ENCODE data around the gene KIF25. TPM values are rescaled to one million over a fixed set of nuclear protein-coding genes. Genes with fewer than 3 reads are reported as not detected.

KIF25 gene
- total and polyA plus RNA-seq, 8 donors, result 0.31 to 0.37 (median 0.33) TPM; not detected in 5

DNA sequence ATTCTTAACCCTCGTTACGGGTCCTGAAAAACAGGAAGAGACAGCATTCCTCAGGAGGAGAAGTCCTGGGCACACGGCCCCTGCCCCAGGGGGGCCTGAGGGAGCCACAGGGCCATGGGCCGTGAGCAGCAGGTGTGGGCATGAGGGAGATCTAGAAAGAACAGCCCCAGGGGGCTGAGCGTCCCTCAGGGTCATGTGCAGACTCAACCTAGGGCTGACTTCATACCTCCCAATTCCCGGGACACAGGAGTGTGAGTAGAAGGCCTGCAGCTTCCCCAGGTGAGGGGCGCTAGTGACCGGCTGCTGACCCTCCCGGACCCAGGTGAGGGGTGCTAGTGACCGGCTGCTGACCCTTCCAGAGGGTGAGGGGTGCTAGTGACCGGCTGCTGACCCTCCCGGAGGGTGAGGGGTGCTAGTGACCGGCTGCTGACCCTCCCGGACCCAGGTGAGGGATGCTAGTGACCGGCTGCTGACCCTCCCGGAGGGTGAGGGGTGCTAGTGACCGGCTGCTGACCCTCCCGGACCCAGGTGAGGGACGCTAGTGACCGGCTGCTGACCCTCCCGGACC is 46.5 kb downstream of the KIF25 start:
- H3K27me3 ChIP-seq, result no peaks in the 10 kb centered on the region
- 89 to 96% (median 93%) methylated on average over 10 to 21 of the region's 21 CpGs for WGBS, 5 donors
- no peaks in the 10 kb centered on the region for H3K36me3 ChIP-seq
- TF ChIP-seq, protein P1, sequence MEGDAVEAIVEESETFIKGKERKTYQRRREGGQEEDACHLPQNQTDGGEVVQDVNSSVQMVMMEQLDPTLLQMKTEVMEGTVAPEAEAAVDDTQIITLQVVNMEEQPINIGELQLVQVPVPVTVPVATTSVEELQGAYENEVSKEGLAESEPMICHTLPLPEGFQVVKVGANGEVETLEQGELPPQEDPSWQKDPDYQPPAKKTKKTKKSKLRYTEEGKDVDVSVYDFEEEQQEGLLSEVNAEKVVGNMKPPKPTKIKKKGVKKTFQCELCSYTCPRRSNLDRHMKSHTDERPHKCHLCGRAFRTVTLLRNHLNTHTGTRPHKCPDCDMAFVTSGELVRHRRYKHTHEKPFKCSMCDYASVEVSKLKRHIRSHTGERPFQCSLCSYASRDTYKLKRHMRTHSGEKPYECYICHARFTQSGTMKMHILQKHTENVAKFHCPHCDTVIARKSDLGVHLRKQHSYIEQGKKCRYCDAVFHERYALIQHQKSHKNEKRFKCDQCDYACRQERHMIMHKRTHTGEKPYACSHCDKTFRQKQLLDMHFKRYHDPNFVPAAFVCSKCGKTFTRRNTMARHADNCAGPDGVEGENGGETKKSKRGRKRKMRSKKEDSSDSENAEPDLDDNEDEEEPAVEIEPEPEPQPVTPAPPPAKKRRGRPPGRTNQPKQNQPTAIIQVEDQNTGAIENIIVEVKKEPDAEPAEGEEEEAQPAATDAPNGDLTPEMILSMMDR (IDR thresholded peaks at IDR 0.05), result no peak
- TF ChIP-seq EP300 (IDR thresholded peaks at IDR 0.05), result no peak
- no peak for TF ChIP-seq POLR2A (IDR thresholded peaks at IDR 0.05)
- no peak for TF ChIP-seq POLR2AphosphoS5 (IDR thresholded peaks at IDR 0.05)
- no peak overlapping the region for H3K4me3 ChIP-seq
- DNase-seq, result no peak
- no peak overlapping the region for H3K27ac ChIP-seq
- H3K9me3 ChIP-seq, result peaks cover 8 to 30% (median 22%) of the 10 kb centered on the region in 4 donors
- intact Hi-C loops (cut with DNase I; ENCODE audit: low total_unique reads), result no loop called here
- peaks cover 0 to 9% (median 4%) of the 10 kb centered on the region in 4 donors for H3K4me1 ChIP-seq

DNA sequence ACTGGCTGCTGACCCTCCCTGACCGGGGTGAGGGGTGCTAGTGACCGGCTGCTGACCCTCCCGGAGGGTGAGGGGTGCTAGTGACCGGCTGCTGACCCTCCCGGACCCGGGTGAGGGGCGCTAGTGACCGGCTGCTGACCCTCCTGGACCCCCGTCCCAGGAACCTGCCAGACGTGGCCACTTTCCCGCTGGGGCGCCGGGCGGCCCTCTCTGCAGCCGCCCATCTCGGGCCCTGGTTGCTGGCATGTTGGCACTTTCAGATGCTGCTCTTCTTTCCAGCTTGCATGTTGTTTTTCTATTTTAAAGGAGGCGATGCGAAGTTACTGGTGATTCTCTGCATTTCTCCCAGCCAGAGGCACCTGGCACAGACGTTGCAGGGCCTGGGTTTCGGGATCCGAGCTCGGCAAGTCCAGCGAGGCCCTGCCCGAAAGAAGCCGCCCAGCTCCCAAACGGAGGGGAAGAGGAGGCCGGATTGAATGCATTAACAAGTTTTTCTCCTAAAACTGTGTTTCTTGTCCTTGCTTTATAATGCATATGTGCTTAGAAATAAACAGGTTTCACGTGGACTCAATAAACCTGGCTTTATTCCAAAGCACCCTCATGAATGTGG is 47.2 kb downstream of the KIF25 start:
- no peak overlapping the region for H3K27ac ChIP-seq
- WGBS, 5 donors, result 91 to 94% (median 93%) methylated on average over 22 to 28 of the region's 28 CpGs
- no peak overlapping the region for H3K4me3 ChIP-seq
- peaks cover 0 to 9% (median 4%) of the 10 kb centered on the region in 4 donors for H3K4me1 ChIP-seq
- no peak for DNase-seq
- no peaks in the 10 kb centered on the region for H3K27me3 ChIP-seq
- peaks cover 5 to 23% (median 15%) of the 10 kb centered on the region in 4 donors for H3K9me3 ChIP-seq
- intact Hi-C loops (cut with DNase I; ENCODE audit: low total_unique reads), result no loop called here
- TF ChIP-seq, protein P1 (IDR thresholded peaks at IDR 0.05), result no peak
- no peak for TF ChIP-seq POLR2AphosphoS5 (IDR thresholded peaks at IDR 0.05)
- no peak for TF ChIP-seq POLR2A (IDR thresholded peaks at IDR 0.05)
- no peak for TF ChIP-seq EP300 (IDR thresholded peaks at IDR 0.05)
- no peaks in the 10 kb centered on the region for H3K36me3 ChIP-seq

DNA sequence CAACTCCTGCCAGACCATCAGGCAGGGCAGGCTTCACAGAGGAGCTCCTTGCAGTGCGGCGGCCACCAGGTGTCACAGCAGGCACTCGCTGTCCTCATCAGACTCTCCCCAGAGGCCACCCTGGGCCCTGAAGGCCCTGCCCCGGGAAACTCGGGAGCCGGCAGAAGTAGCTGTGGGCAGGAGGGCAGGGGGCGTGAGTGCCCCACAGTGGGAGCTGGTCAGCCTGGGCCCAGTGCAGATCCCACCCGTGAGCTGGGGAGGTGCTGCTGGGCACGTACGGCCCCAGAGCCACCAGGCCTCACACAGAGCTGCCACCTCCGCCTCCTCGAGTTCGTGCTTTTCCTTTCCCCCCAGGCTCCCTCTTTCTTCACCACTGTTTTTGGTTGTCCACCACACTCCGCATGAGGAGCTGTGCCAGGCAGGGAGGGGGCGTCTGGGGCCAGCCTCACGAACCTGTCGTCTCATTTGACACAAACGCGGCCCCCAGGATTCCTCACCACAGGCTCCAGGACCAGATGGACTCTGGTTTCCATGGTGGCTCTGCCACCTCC is 47.7 kb downstream of the KIF25 start:
- 88 to 92% (median 90%) methylated on average over 16 to 19 of the region's 19 CpGs for WGBS, 5 donors
- TF ChIP-seq POLR2A (IDR thresholded peaks at IDR 0.05) (no peak), POLR2AphosphoS5 (IDR thresholded peaks at IDR 0.05) (no peak), EP300 (IDR thresholded peaks at IDR 0.05) (no peak)
- TF ChIP-seq, protein P1 (IDR thresholded peaks at IDR 0.05), result no peak
- peaks cover 0 to 9% (median 4%) of the 10 kb centered on the region in 4 donors for H3K4me1 ChIP-seq
- H3K9me3 ChIP-seq, result peaks cover 0 to 17% (median 9%) of the 10 kb centered on the region in 4 donors
- intact Hi-C loops (cut with DNase I; ENCODE audit: low total_unique reads), result no loop called here
- DNase-seq, result no peak
- no peak overlapping the region for H3K27ac ChIP-seq
- no peaks in the 10 kb centered on the region for H3K36me3 ChIP-seq
- no peak overlapping the region for H3K4me3 ChIP-seq
- no peaks in the 10 kb centered on the region for H3K27me3 ChIP-seq

DNA sequence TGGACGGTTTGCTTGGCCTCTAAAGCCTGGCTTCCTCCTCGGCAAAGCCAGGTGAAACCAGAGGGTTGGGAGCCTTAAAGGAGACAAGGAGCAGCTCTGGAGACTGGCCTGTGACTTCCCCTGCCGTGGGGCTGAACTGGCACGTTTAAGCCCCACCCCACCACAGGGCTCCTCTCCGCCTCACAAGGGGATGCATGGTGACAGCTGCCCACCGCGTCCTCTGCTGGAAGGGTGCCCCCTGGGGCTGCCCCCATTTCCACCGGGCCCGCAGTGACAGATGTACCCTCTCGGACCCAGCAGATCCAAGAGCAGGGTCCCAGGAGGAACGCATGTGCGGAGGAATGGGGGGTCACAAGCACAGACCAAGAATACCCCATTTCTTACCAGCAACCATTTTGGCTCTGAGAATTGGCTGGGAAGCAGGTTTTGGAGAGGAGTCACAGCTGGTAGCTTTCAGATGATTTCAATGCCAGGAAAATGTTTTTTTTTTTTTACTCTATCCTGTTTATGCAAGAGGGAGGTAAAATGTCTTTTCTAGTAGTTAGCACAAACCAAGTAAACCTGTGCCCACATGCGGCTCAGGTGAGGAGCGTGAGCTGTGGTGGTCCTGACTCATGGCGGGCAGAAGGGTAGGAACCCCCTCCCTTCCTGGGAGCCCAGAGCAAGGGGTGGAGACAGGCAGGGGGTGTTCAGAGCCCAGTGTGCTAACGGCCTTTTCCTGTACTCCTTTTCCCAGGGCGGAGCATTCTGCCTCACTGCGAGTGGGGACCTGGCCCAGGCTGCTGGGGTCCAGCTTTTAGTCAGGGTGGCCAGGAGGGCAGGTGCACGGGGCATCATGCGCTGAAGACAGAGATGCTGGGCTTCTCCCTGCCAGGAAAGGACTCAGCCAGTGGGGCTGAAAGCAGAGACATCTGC is 48.5 kb downstream of the KIF25 start:
- Histone ChIP-seq H3K27me3 (no peaks in the 10 kb centered on the region), H3K27ac (no peak overlapping the region), H3K4me1 (peaks cover 0 to 9% (median 4%) of the 10 kb centered on the region in 4 donors), H3K36me3 (no peaks in the 10 kb centered on the region), H3K4me3 (no peak overlapping the region), H3K9me3 (peaks cover 0 to 10% (median 4%) of the 10 kb centered on the region in 4 donors)
- intact Hi-C loops (cut with DNase I; ENCODE audit: low total_unique reads), result no loop called here
- TF ChIP-seq, protein P1 (IDR thresholded peaks at IDR 0.05), result no peak
- no peak for TF ChIP-seq EP300 (IDR thresholded peaks at IDR 0.05)
- TF ChIP-seq POLR2AphosphoS5 (IDR thresholded peaks at IDR 0.05), result no peak
- no peak for TF ChIP-seq POLR2A (IDR thresholded peaks at IDR 0.05)
- WGBS, 5 donors, result 65 to 79% (median 71%) methylated on average over 12 to 20 of the region's 20 CpGs
- DNase-seq, result no peak
